ENCODE measurements around the gene TMIGD2. TPM values are rescaled to one million over a fixed set of nuclear protein-coding genes. Genes with fewer than 3 reads are reported as not detected.
A peak's percentile ranks its signal among the peaks of the same experiment; 100 is the strongest.

The TMIGD2 gene
- total RNA-seq, 1 donor from 2014 or later: not detected

- DNase-seq: peak; percentile 14
Measured at GRCh38 chr19:4326837-4327251, 24.7 kb upstream of the TMIGD2 start.

GRCh38 chr19:4326215-4326836, 24.1 kb upstream of the TMIGD2 start:
- DNase-seq: no peak

GRCh38 chr19:4324228-4324627, 22.0 kb upstream of the TMIGD2 start:
- DNase-seq: no peak

GRCh38 chr19:4323692-4324091, 21.5 kb upstream of the TMIGD2 start:
- DNase-seq: no peak

GRCh38 chr19:4322942-4323665, 20.9 kb upstream of the TMIGD2 start:
- no peak for DNase-seq

GRCh38 chr19:4320419-4320818, 18.2 kb upstream of the TMIGD2 start:
- DNase-seq: no peak

- no peak for DNase-seq
Measured at GRCh38 chr19:4319067-4319718, 17.0 kb upstream of the TMIGD2 start.

- DNase-seq: no peak
Measured at GRCh38 chr19:4318460-4318859, 16.3 kb upstream of the TMIGD2 start.

GRCh38 chr19:4316956-4317355, 14.8 kb upstream of the TMIGD2 start:
- DNase-seq: no peak

- DNase-seq: no peak
Measured at GRCh38 chr19:4313847-4314490, 11.8 kb upstream of the TMIGD2 start.

GRCh38 chr19:4310247-4311121, 8.3 kb upstream of the TMIGD2 start:
- DNase-seq: no peak

GRCh38 chr19:4305659-4306058, 3.5 kb upstream of the TMIGD2 start:
- DNase-seq: no peak

GRCh38 chr19:4305257-4305612, 3.0 kb upstream of the TMIGD2 start:
- DNase-seq: no peak

- DNase-seq: peak; percentile 66
Measured at GRCh38 chr19:4304538-4305256, 2.5 kb upstream of the TMIGD2 start, which contains the start of gene FSD1. TSS of gene FSD1 (plus strand) at chr19:4304598. CDS start at chr19:4304747, 149 bp downstream.

- DNase-seq: no peak
Measured at GRCh38 chr19:4303819-4304537, 1.8 kb upstream of the TMIGD2 start.

- peak; percentile 70 for DNase-seq
Measured at GRCh38 chr19:4301590-4302242, 473 bp downstream of the TMIGD2 start.

GRCh38 chr19:4300589-4300988, 1.6 kb downstream of the TMIGD2 start:
- no peak for DNase-seq

GRCh38 chr19:4298810-4299550, 3.2 kb downstream of the TMIGD2 start:
- DNase-seq: no peak

All from tongue (tissue), 2 donors.